ENCODE results near the gene PIK3R6.
"Not testable (repeated sequence)": the region's sequence is repeated elsewhere in the genome, so short reads cannot be mapped to it uniquely, and the experiment has no call there.

The PIK3R6 gene

DNA sequence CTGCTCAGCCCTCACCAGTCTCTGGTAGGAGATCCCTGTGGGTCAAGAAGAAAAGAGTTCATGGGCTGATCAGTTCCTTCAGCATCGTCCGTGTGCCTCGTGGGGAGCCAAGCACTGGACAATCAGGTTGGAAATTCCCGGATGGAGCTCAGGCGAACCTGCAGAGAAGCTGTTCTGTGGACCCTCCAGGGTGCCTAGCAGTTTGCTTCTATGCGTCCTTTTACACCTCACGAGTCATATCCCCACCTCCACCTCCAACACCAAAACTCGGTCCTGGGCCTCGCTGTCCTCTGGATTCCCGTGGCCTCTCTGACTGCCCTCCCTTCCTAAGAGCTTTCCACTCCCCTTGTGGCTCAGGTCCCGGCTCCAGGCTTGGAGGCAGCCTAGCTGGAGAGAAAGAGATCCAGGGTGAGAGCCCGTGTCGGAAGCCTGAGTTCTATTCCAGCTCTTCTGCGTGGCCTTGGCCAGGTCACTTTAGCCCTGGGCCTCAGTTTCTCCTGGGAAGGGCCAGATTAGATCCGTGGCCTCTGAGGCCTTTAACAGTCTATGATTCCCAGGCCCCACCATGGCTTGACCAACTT, 26.2 kb upstream of the PIK3R6 start:
- no peak for DNase-seq (ENCODE audit: low spot score)

DNA sequence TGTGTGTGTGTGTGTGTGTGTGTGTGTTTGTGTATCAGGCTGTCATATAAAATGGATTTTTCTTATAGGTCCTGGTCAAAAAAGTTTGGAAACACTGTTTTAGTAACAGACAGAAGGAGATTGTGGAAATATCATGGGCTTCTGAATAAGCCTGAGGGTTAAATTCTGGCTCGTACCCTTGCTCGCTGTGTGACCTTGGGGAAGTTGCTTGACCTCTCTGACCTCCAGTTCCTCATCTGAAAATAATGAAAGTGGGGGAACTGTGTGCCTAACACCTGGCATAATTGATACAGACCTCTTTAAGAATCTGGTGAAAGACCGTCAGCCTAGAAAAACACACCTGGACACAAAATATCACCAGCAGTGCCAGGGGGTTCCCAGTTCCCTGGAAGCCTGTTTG, 25.6 kb upstream of the PIK3R6 start:
- DNase-seq (ENCODE audit: low spot score): no peak

DNA sequence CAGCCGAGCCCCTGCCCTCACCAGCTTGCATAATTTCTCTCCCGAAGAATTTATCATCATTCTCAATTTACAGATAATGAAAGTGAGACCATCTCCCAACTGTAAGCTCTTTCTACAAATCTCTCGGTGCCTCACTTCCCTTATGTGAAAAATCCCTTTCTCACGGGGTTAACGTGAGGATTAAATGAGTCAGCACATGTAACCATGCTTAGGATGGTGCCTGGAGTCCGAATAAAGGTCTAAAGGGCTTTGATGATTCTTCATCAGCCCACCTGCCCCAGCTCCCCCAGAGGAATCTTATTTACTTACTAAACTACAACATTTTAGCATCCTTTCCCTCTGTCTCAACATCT, 24.8 kb upstream of the PIK3R6 start:
- no peak for DNase-seq (ENCODE audit: low spot score)

DNA sequence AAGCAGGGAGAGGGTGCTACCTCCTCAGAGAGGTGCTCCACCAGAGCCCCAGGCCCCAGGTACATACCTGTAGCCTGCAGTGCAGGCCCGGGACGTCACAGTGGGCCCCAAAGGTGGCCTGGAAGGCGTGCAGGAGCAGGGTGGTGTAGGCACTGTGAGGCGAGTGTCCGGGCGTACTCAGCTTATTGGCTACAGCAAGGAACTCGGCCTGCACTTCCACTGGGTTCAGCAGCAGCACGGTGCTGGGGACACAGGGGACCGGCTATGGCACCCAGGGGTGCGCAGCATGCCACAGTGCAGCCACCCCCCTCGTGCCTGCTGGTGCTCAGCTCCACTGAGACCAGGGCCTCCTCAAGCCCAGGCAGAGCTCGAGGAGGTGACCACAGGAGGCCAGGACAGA, 23.2 kb upstream of the PIK3R6 start:
- DNase-seq (ENCODE audit: low spot score): no peak

DNA sequence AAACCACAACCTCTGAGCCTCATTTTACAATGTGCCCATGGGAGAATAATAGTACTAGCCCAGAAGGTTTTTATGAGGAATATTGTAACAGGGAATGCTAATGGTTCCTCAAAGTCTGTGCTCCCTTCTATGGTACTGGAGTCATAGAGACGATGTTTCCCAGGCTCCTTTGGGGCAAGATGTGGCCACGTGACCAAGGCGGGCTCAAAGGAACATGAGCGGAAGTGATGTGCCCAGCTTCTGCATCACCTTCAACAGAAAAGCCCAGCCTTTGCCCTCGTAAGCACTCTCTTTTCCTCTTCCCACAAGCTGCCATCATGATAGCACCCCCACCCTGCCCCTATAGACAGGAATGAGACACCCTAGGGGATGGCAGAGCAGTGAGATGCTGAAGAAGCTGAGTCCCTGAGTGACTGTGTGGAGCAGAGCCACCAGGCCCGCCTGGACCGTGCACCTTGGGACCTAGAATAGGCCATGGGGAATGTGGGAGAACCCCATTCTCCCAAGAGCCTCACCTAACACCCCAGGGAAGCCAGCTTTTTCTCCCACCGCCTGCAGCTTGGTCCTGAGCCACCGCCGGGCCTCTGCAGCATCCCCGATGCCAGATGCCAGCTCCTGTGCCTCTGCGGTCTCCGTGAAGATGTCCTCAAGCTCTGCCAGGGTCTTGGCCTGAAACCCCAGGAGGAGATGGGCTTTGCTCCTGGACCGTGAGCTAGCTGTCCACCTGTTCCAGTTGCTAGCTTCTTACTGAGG, 22.2 kb upstream of the PIK3R6 start:
- no peak for DNase-seq (ENCODE audit: low spot score)

DNA sequence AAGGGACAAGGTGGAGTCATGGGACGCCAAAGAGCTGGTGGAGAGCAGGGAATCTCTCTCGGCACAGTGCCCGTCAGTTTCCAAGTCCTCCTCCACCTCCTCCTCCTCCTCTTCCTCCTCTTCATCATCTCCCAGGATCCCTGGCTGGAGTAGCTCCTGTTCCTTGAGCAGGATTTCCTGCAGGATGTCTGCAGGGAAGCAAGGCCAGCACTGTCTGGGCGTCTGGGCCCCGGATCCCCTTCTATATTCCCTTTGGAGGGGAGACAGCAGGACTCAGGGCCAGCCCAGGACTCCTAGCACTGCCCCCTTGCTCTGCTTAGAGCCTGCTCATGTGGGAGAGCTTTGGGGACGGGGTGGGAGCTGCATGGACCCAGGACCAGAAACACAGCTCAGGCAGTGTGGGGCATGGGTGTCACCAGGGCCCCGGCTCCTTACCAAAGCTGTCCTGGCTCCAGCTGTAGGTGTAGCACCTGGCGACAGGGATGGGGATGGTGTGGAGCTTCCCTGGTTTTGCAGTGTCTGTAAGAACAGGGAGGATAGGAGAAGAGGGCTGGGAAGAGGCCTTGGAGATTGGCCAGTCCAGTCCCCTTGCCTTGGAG, 21.3 kb upstream of the PIK3R6 start:
- no peak for DNase-seq (ENCODE audit: low spot score)

DNA sequence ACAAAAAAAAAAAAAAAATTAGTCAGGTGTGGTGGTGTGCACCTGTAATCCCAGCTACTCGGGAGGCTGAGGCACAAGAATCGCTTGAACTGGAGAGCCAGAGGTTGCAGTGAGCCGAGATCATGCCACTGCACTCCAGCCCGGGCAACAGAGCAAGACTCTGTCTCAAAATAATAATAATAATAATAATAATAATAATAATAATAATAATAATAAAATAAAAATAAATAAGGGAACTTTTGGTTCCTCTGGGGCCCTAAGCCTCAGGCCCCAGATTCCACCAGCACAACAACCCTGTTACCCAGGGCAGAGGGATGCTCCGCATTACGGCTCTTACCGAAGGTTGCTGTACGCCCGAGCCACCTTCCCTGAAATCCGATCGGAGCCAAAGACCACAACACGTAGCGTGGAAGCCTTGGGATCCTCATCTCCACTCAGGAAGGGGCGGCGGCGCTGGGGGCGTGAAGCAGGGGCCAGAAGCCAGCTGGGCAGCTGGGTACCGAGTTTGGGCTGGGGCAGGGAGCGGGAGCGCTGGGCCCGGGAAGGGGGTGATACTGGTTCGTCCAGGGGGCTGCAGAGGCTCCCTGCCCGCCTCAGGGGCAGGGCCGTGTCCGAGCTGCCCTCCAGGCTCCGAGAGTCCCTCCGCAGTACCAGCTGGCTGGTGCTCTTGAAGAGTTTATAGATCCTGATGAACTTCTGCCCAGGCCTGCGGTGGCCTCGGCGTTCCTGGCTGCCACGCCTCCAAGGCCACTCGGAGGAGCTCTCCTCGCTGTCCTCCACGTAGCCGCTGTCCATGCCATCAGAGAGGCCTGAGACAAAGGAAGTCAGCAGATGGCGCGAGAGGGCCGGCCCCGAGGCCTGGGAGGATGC, 20.6 kb upstream of the PIK3R6 start:
- DNase-seq (ENCODE audit: low spot score): peak; percentile 50

DNA sequence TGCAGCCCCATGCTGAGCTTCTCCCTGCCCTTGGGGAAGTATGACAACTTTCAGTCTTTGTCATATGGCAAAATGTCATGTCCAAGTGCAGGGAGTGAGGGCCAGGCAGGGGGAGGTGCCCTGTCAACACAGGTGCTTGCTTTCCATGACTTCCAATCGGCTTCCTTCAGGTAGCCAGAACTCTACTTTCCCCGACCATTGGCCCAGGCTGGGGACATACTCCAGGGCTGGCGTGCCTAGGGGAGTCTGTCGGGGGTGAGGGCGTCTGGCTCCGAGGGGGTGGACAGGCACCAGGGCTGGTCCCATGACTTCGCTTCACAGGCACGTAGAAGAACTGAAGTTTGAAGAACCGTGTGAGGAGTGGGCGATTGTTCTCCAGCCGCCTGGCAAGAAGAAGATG, 19.8 kb upstream of the PIK3R6 start:
- no peak for DNase-seq (ENCODE audit: low spot score)

DNA sequence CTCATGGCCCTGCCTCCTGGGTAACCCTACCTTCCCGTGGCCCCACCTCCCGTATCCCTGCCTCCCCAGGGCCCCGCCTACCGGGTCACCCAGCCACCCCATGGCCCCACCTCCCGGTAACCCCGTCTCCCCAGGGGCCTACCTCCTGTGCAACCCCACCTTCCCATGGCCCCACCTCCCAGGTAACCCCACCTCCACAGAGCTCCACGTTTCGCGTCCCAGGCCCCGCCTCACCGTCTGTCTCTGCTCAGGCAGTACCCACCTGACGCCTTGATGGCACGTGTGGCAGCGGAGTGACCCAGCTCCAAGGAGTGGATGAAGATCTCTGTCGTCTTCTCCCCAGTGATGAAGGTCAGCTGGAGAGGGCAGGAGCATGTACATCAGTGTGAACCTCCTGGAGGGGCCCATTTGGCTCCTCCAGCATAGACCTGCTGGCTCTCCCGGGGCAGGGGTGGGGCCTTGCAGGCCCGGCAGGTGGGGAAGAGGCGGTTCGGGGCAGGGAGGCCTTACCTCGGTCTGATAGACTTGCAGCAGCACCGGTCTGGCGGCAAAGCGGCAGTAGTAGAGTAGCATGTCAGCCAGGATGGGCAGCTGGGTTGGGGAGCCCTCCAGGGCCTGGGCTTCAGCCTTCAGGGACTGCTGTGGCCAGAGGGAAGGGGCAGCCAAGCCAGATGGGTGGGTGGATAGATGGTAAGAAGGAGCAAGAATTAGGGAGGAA, 18.7 kb upstream of the PIK3R6 start:
- DNase-seq (ENCODE audit: low spot score): no peak

DNA sequence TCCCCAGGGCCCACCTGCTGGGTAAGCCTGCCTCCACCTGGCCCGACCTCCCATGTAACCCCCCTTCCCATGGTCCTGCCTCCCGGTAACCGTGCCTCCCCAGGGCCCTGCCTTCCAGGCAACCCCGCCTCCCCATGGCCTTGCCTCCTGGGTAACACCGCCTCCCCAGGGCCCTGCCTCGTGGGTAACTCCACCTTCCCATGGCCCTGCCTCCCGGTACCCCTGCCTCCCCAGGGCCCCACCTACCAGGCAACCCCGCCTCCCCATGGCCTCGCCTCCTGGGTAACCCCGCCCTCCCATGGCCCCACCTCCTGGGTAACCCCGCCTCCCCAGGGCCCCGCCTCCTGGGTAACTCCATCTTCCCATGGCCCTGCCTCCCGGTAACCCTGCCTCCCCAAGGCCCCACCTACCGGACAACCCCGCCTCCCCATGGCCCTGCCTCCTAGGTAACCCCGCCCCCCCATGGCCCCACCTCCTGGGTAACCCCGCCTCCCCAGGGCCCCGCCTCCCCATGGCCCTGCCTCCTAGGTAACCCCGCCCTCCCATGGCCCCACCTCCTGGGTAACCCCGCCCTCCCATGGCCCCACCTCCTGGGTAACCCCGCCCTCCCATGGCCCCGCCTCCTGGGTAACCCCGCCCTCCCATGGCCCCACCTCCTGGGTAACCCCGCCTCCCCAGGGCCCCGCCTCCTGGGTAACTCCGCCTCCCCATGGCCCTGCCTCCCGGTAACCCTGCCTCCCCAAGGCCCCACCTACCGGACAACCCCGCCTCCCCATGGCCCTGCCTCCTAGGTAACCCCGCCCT, 17.9 kb upstream of the PIK3R6 start:
- not testable (repeated sequence) for DNase-seq (ENCODE audit: low spot score)

DNA sequence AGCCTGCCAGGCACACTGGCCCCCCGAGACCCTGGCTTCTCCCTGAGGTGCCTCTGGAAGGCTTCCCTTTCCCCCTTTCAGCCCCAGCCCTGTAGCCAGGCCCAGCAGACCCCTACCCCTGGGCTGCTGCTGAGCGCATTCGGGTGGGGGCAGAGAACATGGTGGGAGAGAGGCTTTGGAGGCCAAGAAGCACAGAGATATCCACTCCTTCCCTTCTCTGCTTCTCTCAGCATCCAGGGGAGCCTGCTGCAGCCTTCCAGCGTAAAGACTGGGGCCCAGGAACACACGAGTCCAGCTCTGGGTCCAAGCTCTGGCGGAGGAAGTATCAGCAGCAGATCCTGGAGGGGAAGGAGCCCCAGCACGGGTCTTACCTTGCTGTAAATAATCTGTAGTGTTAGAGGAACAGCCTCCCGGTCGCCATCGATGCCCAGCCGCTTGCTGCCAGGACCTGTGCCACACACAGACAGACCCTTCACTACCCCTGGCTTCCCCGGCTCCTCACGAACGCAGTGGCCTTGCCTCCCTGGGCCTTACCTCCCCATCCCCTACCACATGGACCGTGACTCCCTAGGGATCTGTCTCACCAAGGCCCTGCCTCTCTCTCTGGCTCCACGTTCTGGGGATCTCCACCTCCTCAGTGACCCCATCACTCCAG, 17.0 kb upstream of the PIK3R6 start:
- no peak for DNase-seq (ENCODE audit: low spot score)

DNA sequence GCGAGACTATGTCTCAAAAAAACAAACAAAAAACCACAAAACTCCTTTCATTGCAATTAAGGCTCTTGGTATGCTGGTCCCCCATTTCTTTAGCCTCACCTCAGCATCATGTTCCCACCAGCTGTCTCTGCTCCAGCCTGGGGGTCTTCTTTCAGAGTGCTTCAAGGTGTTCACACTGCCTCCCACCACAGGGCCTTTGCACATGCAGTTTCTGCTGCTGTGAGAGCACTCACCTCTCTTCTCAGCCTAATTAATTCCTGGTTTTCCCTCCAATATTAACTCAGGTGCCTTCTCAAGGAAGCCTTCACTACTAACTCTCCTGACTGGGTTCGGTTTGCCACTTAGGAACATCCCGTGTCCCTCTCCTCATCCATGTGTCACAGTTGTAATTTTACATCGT, 15.9 kb upstream of the PIK3R6 start:
- no peak for DNase-seq (ENCODE audit: low spot score)

DNA sequence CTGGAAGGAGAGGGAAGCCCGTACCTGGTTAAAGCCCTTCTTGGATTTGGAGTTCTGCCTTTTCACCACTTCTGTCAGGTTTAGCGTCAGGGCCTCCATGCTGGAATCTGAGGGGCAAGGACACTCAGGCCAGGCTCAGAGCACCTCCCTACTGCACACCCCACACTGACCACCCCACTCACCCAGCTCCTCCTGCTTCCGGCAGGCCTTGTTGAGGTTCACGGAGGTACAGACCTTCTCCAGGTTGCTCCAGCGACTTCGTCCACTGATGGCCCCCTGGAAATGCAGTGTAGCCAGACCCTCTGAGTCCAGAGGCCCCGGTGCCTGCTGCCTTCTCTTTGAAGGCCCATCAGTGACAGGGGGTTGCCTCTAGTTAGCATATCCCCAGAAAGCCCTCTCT, 14.1 kb upstream of the PIK3R6 start:
- no peak for DNase-seq (ENCODE audit: low spot score)

DNA sequence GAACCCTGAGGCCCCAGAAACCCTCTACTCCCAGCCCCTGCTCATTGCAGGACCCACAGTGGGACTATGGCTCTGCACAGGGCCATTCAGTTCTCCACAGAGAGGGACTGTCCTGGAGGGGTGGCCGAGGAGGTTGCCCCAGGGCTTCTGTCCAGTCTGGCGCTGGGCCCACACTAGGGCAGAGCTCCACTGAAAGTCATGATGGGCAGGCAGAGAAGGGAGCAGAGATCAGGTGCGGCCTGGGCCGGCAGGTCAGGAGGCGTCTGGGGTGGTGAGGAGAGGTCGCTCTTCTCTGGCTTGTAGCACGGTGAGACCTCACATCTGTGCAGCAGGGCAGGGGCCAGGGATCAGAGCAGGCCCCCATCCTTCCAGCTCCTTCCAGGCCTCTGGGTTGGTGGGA, 13.0 kb upstream of the PIK3R6 start:
- DNase-seq (ENCODE audit: low spot score): no peak

DNA sequence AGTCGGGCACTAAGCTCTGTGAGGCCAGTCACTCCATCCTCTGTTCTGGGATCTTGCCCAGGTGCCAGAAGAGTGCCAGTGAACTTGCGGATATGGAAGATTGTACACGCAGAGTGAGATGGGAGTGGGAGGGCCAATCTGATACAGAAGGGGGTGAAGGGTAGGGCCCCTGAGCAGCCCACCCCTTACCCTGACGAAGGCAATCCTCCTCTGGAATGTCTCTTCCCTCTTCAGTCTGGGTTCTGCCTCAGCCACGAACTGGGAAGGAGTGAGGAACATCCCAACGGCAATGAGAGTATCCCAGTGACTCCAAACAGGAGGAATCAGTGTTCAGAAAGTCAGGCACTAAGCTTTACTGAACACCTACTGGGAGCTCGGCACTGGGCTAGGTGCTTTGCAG, 11.9 kb upstream of the PIK3R6 start:
- no peak for DNase-seq (ENCODE audit: low spot score)

DNA sequence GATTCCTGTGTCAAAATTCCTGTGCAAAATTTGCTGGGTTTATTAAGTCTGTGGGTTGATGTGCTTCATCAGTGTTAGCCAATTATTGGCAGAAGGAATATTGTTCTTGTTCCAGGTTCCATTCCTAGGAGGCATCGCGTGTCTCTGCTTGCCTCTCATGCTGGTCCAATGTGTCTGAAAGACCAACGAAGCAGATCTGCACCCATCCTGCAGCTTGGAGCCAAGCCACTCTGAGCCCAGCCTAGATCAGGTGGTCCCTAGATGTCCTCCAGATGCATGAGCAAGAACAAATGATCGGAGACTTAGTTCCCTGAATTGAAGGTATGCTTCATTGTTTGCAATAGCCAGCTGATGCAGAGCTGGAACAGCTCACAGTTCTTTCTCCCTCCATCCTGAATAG, 10.5 kb upstream of the PIK3R6 start:
- DNase-seq (ENCODE audit: low spot score): no peak

DNA sequence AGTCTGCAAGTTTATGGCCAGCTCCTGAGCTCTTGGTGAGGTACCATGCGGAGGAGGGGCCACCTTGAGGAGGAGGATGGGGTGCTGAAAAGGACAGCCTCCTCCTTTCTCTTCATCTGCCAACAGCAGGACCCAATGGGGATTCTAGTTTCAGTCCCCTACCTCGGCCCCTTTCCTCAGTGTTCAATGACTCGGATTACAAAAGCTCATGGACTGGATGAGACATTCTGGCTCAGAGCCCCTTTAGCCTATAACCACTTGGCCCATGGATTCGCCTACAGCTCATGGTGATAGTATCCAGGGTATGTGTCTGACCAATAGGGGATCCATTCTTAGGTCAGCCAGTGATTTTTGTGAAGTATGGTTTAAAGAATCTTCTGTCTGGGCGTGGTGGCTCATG, 8.5 kb upstream of the PIK3R6 start:
- peak; percentile 29 for DNase-seq (ENCODE audit: low spot score)

DNA sequence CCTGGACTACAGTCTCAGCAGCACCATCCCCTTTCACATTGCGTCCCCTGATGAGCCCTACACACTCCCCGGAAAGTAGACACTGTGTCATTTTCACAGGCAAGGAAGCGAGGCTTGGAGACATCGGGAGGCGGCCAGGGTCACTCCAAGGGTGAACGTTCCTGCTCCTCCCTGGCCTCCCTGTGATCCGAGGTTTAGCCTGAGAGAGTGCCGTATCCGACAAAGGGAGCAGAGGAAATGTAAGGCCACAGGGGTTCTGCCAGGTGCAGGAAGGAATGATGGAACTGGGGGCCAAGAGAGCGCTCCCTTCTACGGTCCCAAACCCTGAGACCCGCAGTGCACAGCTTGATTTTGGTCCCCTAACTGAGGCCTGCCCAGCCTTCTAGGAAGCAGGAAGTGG, 8.0 kb upstream of the PIK3R6 start:
- DNase-seq (ENCODE audit: low spot score): no peak

DNA sequence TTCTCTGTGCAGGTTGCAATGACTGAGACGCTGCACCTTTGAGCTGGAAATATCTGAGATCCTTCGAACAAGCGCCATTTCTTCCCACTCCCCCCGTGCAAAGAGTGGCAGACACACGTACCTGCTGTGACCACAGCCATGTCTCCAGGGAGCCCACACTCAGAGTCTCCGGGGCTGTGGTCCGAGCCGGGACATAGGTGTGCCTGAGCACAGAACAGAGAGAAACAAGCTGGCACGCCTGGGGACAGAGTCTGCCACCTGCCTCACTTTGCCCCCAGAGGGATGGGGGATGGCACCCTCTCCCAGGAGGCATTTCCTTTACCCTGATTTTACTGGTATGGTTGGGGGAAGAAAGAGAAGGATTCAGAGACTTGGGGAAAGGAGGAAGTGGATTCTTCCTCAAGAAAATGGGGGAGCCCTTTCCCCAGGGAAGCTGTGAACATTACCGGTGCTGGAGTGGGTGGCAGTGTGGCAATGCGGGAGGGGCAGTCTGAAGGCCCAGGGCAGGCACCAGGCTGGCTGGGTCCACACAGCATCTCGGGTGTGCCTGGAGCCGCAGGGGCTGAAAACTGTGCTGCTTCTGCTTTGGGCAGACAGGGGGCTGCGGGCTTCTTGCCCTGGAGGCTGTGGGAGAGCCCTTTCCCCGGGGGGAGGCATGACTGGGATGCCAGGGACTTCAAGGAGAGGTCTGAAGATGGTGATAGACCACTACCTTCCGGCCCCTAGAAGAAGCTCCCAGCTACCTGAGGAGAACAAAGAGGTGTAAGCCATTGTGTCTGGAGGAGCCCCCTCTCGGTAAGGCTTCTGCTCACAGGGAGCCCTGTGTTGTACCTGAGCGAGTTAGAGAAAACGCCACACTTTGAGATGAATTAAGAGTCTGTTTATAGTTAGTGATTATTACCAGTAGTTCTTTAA, 6.6 kb upstream of the PIK3R6 start:
- no peak for DNase-seq (ENCODE audit: low spot score)

Data from GM03348 (cell line).